Breast epithelium (tissue), 3 donors: ENCODE measurements around the gene GIPC3.

ENCODE experiments used
- POLR2A ChIP-seq: fragments of 450-650 bp; IDR thresholded peaks from one replicate; pipeline ENCODE4 v1.6.1; 2016; ENCODE audit warnings: antibody characterized with exemption, mild to moderate bottlenecking, moderate library complexity
- TF ChIP-seq, protein P1 (sequence below), 3 donors: fragments of 450-650 bp; IDR thresholded peaks; one replicate each; pipeline ENCODE4 v1.5.1; 2016 to 2017; ENCODE audit warnings: antibody characterized with exemption in 3 of 3, mild to moderate bottlenecking in 3 of 3, moderate library complexity in 3 of 3

GRCh38 chr19:3578390-3578789 lies 6.9 kb upstream of the GIPC3 start:
- TF ChIP-seq, protein P1, sequence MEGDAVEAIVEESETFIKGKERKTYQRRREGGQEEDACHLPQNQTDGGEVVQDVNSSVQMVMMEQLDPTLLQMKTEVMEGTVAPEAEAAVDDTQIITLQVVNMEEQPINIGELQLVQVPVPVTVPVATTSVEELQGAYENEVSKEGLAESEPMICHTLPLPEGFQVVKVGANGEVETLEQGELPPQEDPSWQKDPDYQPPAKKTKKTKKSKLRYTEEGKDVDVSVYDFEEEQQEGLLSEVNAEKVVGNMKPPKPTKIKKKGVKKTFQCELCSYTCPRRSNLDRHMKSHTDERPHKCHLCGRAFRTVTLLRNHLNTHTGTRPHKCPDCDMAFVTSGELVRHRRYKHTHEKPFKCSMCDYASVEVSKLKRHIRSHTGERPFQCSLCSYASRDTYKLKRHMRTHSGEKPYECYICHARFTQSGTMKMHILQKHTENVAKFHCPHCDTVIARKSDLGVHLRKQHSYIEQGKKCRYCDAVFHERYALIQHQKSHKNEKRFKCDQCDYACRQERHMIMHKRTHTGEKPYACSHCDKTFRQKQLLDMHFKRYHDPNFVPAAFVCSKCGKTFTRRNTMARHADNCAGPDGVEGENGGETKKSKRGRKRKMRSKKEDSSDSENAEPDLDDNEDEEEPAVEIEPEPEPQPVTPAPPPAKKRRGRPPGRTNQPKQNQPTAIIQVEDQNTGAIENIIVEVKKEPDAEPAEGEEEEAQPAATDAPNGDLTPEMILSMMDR (IDR thresholded peaks at IDR 0.05): no peak
- TF ChIP-seq POLR2A: no peak
